Stimulated activated CD4-positive, alpha-beta T cell treated with anti-CD3 and anti-CD28 coated beads, Interleukin-4, amount 100 ng/mL, for 24 hours (primary cell): ENCODE results near the gene FHOD3.

Source experiments
- DNase-seq: peaks from one replicate; pipeline ENCODE4 v3.0.0-alpha.2; 2020

Gene FHOD3

DNA sequence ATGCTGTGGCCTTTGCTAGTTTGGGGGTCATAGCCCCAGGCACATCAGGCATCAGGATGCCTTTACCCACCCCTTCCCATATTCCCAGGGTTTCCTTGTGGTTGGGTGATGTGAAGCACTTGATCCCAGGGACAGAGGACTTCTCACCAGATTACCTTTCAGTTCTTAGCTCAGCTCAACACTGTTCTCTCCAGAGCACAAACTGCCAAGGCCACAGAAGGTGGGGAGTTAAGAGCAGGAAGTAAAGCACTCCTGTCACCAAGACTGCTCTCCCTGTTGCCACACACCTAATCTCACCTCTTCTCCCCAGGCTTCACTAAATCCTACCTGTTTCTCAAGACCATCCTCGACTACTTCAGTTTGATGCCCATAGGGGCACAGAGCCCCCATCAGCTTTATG lies 25.9 kb downstream of the FHOD3 start:
- no peak for DNase-seq

DNA sequence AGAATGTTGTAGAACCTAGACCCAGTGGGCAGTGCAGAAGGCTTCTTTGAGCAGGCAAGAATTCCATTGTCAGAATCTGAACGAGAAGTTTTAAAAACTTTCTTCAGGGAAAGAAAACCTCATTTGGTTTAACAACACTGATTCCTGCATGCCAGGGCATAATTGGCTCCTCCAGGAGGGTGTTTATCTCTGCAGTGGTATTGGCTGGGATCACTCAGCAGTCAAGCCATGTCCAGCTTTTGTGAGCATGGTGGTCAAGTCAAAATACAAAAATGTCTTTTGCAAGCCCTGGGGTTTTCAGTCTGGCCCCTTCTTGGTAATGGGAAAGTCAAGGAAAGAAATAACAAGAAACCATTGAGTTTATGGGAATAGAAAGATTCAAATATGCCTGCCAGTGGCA lies 28.3 kb downstream of the FHOD3 start:
- DNase-seq, result no peak

DNA sequence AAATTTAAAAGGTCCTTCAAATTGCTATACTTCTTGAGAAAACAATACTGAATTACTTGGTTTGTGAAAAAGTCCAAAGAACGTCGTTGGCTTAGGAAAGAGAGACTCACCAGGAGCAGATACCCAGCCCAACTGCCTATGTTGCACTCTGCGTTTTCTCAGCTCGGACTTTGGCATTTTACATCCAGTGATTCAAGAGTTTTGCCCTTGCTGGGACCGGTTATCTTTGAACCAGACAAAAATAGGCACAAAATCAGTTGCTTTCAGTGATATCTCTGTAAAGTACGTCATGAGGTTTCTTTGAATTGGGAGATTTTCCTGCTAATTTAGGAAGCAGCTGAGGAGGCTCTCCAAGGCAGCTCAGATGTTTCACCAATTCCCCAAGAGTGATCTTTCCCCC lies 29.3 kb downstream of the FHOD3 start:
- no peak for DNase-seq

- DNase-seq, result no peak
Observed at GRCh38 chr18:36327352-36328316, 30.1 kb downstream of the FHOD3 start.

DNA sequence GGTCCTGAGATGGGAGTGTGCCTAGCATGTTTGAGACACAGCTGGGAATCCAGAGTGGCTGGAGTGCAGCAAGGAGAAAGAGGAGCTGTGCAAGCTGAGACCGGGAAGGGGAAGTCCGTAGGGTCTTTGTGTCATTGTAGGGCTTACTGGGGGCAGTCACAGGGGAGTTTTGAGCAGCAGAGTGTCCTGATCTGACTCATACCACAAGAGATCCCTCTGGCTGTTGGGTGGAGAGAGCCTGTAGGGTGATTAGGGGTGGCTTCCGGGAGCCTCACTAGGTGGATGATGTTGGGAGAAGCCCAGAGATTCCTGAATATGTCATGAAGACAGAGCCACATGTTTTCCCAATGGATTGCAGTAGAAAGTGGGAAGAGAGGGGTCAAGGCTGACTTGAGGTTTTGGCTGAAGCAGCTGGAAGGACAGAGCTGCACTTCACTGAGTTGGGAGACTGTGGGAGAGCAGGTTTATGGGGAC lies 30.9 kb downstream of the FHOD3 start:
- DNase-seq, result no peak

DNA sequence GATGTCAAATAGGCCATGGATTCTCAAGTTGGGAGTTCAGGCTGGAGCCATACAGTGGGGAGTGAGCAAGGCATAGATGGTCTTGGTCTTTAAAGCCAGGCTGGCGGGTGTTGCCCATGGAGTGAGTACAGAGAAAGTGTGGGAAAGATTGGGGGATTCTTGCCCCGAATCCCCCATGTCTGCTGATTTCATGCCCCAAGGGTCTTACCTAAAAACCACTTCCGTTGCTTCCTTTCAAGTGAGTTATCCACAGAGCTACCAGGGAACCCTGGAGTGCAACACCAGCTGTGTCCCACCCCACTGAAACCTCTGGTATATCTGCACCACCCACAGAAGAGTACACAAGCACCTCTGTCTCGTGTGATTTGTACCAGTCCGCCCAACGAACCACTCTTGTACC lies 31.4 kb downstream of the FHOD3 start:
- DNase-seq, result no peak

DNA sequence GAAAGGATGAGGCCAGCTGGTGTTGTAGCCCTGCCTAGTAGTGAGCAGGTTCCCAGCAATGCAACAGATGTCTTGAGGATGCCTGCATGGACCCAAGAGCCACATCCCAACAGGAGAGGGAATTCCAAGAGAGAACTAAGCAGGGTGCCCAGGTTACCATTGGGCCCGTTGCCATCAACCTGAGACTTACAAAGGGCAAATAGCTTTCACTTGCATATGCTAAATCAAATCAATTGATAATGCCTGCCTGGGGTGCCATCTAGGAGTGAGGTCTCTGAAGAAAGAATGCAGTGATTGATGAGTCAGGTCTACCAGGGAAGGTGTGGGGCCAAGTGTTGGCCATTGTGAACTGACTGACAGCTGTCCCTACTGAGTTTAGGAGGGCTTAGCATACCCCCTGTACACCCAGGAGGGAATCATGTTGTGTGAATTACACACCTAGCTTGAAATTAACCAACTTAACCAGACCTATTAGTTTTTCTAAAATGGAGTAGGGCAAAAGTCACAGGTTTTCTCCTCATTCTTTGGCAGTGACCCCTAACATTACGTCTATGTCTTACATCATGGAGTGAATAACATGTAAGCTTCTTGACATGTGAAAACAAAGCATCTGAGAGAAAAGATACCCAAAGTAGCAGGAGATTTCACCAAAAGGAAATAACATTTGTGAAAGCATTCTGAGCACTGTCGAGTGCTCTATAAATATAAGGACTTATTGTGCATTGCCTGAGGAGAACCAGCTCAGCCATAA lies 32.3 kb downstream of the FHOD3 start:
- DNase-seq, result no peak

- no peak for DNase-seq
Observed at GRCh38 chr18:36330435-36331052, 33.0 kb downstream of the FHOD3 start.

DNA sequence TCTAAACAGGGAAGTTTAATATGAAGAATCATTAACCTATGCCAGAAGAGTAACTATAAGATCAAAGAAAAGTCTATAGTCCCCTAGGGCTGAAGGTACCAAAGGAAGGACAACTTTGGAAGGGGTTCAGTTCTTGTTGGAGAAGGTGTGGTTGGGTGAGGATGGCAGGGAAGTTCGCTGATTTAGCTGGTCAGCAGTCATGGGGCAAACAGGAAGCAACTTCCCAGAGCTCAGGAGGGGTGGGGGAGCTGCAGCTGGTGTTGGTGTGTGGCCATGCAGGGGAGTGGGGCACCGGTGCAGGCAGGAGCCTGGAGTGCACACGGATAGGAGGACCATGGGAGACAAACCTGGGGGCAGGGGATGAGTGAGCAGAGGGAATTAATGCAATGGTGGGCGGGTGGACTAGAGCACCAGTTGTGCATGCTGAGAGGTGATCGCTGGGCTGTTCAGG lies 34.0 kb downstream of the FHOD3 start:
- DNase-seq, result no peak

DNA sequence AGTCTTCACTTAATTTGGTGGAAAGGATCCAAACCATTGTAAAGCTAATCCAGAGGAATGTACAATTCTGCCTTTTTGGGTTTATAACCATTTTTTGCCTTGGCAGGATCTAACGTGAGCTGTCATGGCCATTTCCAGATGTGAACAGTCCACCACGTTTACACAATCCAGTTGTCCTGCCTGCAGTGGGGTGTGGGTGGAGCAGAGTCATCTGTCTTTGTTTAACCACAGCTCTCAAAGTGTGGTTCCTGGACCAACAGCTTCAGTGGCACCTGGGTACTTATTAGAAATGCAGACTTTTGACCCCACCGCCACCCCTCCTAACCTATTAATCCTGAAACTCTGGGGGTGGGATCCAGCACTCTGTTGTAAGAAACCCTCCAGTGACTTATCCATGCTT lies 35.9 kb downstream of the FHOD3 start:
- DNase-seq, result no peak

DNA sequence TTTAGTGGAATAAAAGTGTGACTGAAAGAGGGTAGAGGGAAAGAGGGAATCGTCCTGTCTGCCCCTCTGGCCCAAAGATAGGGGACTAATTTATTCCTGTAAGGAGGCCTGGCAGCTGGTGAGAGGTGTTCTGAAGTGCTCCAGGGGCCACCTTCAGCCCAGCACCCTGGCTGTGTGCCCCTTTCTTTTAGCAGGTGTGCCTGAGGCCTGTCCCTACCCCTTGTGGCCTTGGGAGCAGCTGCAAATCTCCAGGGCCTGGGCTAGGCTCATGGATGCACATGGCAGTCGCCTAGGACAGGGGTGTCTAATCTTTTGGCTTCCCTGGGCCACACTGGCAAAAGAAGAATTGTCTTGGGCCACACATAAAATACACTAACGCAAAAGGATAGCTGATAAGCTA lies 37.3 kb downstream of the FHOD3 start:
- no peak for DNase-seq

- DNase-seq, result no peak
Observed at GRCh38 chr18:36335476-36336279, 38.2 kb downstream of the FHOD3 start.

DNA sequence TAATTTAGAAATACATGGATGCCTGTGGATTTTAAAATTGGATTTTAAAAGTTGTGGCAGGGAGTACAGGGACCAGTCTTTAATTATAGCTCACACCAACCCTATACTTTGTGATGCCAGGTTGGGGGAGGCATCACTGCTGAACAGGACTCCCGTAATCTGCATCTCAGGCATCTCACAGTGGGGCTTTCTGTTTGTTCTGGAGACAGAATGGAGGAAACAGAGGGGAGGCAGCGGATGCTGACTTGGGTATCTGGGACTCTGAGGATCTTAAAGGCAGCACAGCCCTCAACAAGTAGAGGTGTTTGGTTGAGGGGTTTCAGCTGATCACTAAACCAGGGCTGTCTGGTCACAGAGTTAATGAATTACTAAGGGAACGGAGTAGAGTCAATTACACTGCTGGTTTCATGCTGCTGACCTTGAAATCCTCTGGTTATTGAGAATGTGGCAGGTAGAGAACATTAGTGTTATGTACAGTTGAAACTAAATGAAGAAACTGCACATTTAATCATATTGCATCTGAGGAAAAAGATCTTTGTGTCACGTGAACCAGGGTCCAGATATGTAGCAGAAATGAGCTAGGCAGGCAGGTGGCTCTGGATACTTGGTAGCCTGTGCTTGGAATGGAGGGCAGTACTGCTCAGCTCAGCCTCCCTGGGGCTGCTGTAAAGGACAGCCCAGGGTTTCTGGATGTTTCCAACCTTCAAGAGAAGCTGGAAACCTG lies 40.3 kb downstream of the FHOD3 start:
- DNase-seq, result no peak

DNA sequence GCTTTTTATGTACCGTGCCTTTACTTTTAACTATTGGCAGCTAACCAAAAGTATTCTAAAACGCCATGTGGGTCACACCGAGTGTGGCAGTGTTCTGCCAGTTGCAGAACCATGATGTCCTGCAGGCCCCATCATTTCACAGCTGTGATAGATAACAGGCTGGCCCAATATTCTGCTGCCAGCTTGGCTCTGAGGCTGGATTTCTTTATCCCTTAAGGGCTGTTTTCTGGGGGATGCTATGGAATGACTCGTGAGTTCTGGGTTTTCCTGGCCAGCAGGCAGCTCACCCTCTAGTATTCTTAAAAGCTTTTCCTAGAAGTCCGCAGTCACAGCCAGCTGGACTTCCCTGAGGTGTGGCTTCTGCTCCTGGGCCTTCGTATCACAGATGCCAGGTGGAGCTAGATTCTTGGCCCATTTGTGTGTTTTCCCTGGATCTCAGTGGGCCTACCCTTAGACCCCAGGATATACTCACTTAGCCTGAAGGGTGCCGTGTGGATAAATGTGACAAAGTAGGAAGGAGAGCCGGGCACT lies 41.0 kb downstream of the FHOD3 start:
- DNase-seq, result no peak

- DNase-seq, result no peak
Observed at GRCh38 chr18:36340246-36340645, 42.7 kb downstream of the FHOD3 start.

DNA sequence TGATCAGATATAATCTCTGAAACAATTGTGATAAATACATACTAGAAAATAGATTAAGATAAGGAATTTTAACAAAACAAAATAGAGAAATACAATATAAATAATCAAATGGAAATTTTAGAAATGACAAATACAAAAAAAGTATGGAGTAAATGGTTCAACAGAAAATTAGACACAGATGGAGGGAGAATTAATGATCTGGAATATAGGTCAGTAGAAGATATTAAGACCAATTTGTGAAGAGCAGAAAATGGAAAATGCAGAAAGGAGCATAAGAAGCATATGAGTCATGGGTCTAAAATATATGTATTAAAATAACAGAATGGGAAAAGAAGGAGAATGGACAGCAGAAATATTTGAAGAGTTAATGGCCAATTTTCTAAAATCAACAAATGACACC lies 44.4 kb downstream of the FHOD3 start:
- DNase-seq, result no peak

- DNase-seq, result no peak
Observed at GRCh38 chr18:36348331-36348730, 50.8 kb downstream of the FHOD3 start.

DNA sequence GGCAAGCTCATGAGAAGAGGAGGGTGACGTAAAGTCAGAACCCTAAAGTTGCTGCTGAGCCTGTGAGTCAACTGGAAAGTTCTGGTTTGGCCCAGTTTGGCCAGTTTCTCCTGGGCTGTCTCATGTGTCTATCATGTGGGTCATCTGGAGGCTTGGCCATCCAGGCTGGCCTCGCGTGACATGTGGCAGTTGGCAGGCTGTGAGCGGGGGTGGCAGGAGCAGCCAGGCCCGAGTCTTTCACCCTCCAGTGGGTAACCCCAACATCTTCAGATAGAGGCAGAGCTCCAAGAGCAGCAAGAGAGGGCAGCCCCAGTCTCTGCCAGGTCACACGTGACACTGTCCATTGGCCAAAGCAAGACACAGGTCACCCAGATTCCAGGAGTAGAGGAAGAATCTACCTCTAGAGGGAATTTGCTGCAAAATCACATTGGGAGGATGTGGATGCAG lies 51.5 kb downstream of the FHOD3 start:
- DNase-seq, result no peak

DNA sequence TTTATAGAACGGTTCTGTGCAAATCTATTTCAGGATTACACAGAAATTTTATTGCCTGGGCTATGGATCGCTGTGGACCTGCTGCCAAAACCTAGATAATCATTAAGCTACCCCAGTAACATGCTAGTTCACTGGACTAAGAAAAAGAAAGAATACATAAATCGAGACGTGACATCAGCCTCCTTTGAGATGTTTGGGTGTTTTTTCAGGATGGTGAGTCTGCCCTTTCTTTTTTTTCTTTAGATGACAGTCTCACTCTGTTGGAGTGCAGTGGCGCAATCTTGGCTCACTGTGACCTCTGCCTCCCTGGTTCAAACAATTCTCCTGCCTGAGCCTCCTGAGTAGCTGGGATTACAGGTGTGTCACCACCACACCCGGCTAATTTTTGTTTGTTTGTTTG lies 52.0 kb downstream of the FHOD3 start:
- DNase-seq, result no peak

DNA sequence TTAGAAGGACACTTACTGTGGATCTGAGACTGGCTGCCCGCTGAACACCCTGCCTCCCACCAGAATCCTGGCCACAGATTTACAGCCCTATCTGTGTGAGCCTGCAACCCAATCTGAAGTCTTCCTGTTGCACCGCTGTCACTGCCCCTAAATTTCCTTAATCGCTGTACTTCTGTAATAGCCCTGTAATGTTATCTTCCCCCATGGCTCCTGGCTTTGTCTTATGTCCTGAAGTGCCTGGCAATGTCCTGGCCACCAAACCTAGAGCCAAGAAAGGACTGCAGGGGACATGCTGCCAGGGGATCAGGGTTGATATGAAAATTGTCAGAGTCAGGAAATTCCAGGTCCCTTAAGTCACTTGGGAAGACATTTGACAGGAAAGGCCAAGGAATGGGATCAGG lies 52.7 kb downstream of the FHOD3 start:
- no peak for DNase-seq

GRCh38 chr18:36350839-36351469 lies 53.4 kb downstream of the FHOD3 start:
- DNase-seq, result no peak
